Activated CD8-positive, alpha-beta T cell treated with anti-CD3 and anti-CD28 coated beads, Interleukin-2, amount 10 ng/mL, durations not matched to agents 7 days and 5 days (primary cell): ENCODE measurements around the gene UBA1. TPM values are rescaled to one million over a fixed set of nuclear protein-coding genes. Genes with fewer than 3 reads are reported as not detected.

Experiments
- total RNA-seq, 2 experiments: library from RNA; stranded (reverse); gene quantifications; one replicate each; pipeline ENCODE4 v1.2.3, GENCODE V29; 2021

The UBA1 gene
- total RNA-seq, 2 experiments from 2014 or later: 186 to 189 TPM

Other genes with a start within 250 kb of the UBA1 start
- not detected for gene RGN, start 115.4 kb upstream of the UBA1 start, total RNA-seq
- gene NDUFB11, start 49.1 kb upstream of the UBA1 start, total RNA-seq: 100 to 1,000 TPM in 1 of 2 experiments, 10 to 100 TPM in 1; 92.9 to 103 TPM
- 10 to 100 TPM; 62.2 to 64.1 TPM for gene RBM10, start 48.6 kb upstream of the UBA1 start, total RNA-seq
- gene CDK16, start 24.9 kb downstream of the UBA1 start, total RNA-seq: 10 to 100 TPM; 64.3 to 74.7 TPM
- 10 to 100 TPM; 55.3 to 60.9 TPM for gene USP11, start 39.2 kb downstream of the UBA1 start, total RNA-seq
- under 1 TPM; 0.32 to 0.34 TPM for gene ZNF157, start 176.7 kb downstream of the UBA1 start, total RNA-seq